Breast epithelium (tissue), 4 donors: ENCODE results near the gene UBLCP1. TPM values are rescaled to one million over a fixed set of nuclear protein-coding genes. Genes with fewer than 3 reads are reported as not detected.

Source experiments
- DNase-seq, 2 donors: peaks; one replicate each; pipeline ENCODE4 v3.0.0-alpha.2; 2019; ENCODE audit warnings: low spot score in 2 of 2
- H3K27ac ChIP-seq, 2 donors: fragments of 200-600 bp; sonication (generic) in 1 of 2; one replicate each; pipeline ENCODE4 v1.5.1; 2016 to 2019; ENCODE audit warnings: mild to moderate bottlenecking in 1 of 2
- H3K27me3 ChIP-seq, 2 donors: fragments of 200-600 bp; sonication (generic) in 1 of 2; one replicate each; pipeline versions ENCODE4 v1.5.1 to v1.6.0; 2017 to 2019; ENCODE audit warnings: control low read depth in 1 of 2, mild to moderate bottlenecking in 1 of 2
- H3K36me3 ChIP-seq: fragments of 200-600 bp; one replicate; pipeline ENCODE4 v1.5.1; 2019
- H3K4me1 ChIP-seq, 2 donors: fragments of 200-600 bp; sonication (generic); one replicate each; pipeline ENCODE4 v1.5.1; 2016 to 2019; ENCODE audit warnings: control low read depth in 1 of 2
- H3K4me3 ChIP-seq, 3 donors: fragments of 200-600 bp; sonication (generic); 1 replicate in 2 of 3; 2 replicates in 1 of 3; pipeline ENCODE4 v1.5.1; 2016 to 2019; ENCODE audit warnings: mild to moderate bottlenecking in 3 of 3, moderate library complexity in 2 of 3
- H3K9me3 ChIP-seq, 2 donors: fragments of 200-600 bp; sonication (generic) in 1 of 2; one replicate each; pipeline ENCODE4 v1.5.1; 2016 to 2019; ENCODE audit warnings: control low read depth in 1 of 2
- POLR2A ChIP-seq: fragments of 450-650 bp; IDR thresholded peaks from one replicate; pipeline ENCODE4 v1.6.1; 2016; ENCODE audit warnings: antibody characterized with exemption, mild to moderate bottlenecking, moderate library complexity
- POLR2AphosphoS5 ChIP-seq, 3 donors: sonication (generic); formaldehyde crosslinking; IDR thresholded peaks; one replicate each; pipeline ENCODE4 v1.6.1; 2017; ENCODE audit warnings: antibody characterized with exemption in 3 of 3
- intact Hi-C: fragments of 100-400 bp; cut with DNase I; formaldehyde crosslinking; loops from one replicate; pipeline ENCODE4 v1.15.1; 2023; ENCODE audit warnings: low total_unique reads
- total RNA-seq, 3 donors: library from RNA; depleted of rRNA; stranded (reverse); fragments of >200 nt; gene quantifications; one replicate each; pipeline ENCODE4 v1.1.0, GENCODE V29; 2016
- TF ChIP-seq, protein P1 (sequence below), 3 donors: fragments of 450-650 bp; IDR thresholded peaks; one replicate each; pipeline ENCODE4 v1.5.1; 2016 to 2017; ENCODE audit warnings: antibody characterized with exemption in 3 of 3, mild to moderate bottlenecking in 3 of 3, moderate library complexity in 3 of 3

UBLCP1 gene
- total RNA-seq, 3 donors from 2014 or later, result 17.0 to 29.5 (median 24.3) TPM

DNA sequence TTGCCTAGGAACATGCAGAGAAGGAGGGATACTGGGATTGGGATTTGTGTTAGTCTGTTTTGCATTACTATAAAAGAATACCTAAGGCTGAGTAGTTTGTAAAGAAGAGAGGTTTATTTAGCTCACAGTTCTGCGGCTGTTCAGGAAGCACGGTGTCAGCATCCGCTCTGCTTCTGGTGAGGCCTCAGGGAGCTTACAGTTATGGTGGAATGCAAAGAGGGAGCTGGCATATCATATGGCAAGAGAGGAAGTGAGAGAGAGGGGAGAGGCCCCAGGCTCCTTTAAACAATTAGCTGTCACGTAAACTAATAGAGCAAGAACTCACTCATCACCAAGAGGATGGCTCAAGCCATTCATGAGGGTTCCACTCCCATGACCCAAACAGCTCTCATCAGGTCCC, 40.2 kb downstream of the UBLCP1 start:
- no peak overlapping the region for H3K27ac ChIP-seq
- no peaks in the 10 kb centered on the region for H3K4me1 ChIP-seq
- TF ChIP-seq POLR2AphosphoS5 (IDR thresholded peaks at IDR 0.05), result no peak
- TF ChIP-seq POLR2A, result no peak
- TF ChIP-seq, protein P1, sequence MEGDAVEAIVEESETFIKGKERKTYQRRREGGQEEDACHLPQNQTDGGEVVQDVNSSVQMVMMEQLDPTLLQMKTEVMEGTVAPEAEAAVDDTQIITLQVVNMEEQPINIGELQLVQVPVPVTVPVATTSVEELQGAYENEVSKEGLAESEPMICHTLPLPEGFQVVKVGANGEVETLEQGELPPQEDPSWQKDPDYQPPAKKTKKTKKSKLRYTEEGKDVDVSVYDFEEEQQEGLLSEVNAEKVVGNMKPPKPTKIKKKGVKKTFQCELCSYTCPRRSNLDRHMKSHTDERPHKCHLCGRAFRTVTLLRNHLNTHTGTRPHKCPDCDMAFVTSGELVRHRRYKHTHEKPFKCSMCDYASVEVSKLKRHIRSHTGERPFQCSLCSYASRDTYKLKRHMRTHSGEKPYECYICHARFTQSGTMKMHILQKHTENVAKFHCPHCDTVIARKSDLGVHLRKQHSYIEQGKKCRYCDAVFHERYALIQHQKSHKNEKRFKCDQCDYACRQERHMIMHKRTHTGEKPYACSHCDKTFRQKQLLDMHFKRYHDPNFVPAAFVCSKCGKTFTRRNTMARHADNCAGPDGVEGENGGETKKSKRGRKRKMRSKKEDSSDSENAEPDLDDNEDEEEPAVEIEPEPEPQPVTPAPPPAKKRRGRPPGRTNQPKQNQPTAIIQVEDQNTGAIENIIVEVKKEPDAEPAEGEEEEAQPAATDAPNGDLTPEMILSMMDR (IDR thresholded peaks at IDR 0.05), result no peak
- H3K4me3 ChIP-seq, result no peak overlapping the region
- no peaks in the 10 kb centered on the region for H3K36me3 ChIP-seq
- no peak for DNase-seq
- intact Hi-C loops, result no loop called here
- peaks cover 9 to 18% of the 10 kb centered on the region in 2 donors for H3K9me3 ChIP-seq
- no peaks in the 10 kb centered on the region for H3K27me3 ChIP-seq

DNA sequence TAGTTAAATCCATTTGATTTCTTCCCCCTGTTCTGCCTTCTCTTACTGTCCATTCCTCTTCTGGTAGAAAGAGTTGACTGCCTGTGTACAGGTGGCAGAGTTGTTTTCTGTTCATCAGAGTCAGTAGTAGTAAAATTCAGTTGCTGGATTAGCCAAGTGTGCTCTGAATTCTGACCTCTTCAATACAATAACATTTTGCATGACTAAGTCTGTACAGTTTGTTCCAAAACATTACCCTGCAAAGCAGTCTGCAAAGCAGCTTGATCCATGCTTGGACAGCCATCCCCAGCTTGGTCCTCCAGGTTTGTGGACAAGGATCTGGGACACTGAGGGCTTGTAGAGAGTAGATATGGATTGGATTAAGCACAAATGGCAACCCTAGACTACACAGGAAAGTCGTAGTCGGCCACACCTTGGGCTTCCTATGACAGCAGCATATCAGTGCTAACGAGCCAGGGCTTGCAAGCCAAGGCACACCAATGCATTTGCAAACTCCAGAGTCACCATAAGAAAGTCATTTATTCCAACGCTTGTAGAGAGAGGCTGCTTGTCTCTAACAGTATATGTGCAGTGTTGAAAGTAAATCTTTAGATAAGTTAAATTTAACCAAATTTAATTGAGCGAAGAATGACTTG, 42.0 kb downstream of the UBLCP1 start:
- Histone ChIP-seq H3K27ac (no peak overlapping the region), H3K36me3 (no peaks in the 10 kb centered on the region), H3K9me3 (peaks cover 5 to 16% of the 10 kb centered on the region in 2 donors), H3K4me3 (no peak overlapping the region), H3K4me1 (no peaks in the 10 kb centered on the region), H3K27me3 (no peaks in the 10 kb centered on the region)
- no peak for DNase-seq
- no peak for TF ChIP-seq POLR2AphosphoS5 (IDR thresholded peaks at IDR 0.05)
- TF ChIP-seq, protein P1 (IDR thresholded peaks at IDR 0.05), result no peak
- TF ChIP-seq POLR2A, result no peak
- intact Hi-C loops, result no loop called here

DNA sequence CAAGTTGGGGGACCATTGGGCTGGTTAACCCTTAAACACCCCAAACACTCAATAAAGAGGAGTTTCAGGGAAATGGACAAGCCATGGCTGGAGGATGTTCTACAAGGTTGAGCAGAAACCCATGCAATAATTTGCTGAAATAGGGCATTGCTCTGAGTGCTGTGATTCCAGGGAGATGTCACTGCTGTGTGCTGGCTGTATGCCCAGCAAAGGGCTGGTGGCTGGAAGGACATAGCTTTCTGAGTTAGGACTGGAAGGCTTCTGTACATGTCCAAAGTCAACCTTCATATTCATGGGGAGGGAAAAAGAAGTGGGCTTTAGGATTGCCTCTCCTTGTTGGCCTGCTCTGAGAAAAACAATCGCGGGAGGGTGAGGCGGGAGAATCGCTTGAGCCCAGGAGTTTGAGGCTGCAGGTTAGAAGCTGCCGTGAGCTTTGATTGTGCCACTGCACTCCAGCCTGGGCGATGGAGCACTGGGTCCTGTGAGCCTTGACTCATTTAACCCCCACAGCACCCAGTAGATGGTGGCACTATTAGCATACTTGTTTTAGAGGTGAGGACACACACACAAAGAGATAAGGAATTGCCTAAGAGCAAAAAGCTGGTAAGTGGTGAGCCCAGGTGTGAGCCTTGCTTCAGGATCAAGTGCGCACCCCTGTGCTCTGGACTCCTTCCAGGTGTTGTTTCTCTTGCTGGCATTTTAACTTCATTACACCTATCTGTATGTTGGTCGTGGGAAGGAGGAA, 46.8 kb downstream of the UBLCP1 start:
- H3K27ac ChIP-seq, result no peak overlapping the region
- H3K27me3 ChIP-seq, result peaks cover 0 to 3% of the 10 kb centered on the region in 2 donors
- intact Hi-C loops, result no loop called here
- no peaks in the 10 kb centered on the region for H3K9me3 ChIP-seq
- no peaks in the 10 kb centered on the region for H3K36me3 ChIP-seq
- TF ChIP-seq POLR2AphosphoS5 (IDR thresholded peaks at IDR 0.05) (no peak), POLR2A (no peak)
- TF ChIP-seq, protein P1 (IDR thresholded peaks at IDR 0.05), result no peak
- DNase-seq, result no peak
- H3K4me3 ChIP-seq, result peak overlapping the region in 1 of 3 donors; percentile 24
- H3K4me1 ChIP-seq, result no peaks in the 10 kb centered on the region

DNA sequence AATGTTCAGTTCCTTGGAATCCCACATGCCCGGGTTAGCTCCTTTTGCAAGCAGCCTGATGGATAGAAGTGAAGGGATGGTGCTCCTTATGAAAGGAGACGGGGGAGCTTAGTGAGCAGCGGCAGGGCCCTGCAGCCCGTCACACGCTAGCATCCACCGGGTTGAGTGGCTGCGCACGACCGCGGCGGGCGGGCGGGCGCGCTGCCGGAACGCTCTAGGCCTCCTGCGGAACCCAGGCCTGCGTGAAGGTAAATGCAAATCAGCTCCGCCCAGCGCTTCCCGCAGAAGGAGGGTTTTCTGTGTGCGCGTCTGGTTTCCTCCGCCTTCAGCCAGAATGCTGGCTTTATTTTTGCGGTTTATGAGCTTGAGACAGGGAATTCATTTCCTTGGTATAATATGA, 47.4 kb downstream of the UBLCP1 start:
- no peak overlapping the region for H3K27ac ChIP-seq
- H3K36me3 ChIP-seq, result no peaks in the 10 kb centered on the region
- peaks cover 0 to 3% of the 10 kb centered on the region in 2 donors for H3K27me3 ChIP-seq
- TF ChIP-seq POLR2AphosphoS5 (IDR thresholded peaks at IDR 0.05) (no peak), POLR2A (no peak)
- TF ChIP-seq, protein P1 (IDR thresholded peaks at IDR 0.05), result no peak
- H3K4me1 ChIP-seq, result no peaks in the 10 kb centered on the region
- H3K9me3 ChIP-seq, result no peaks in the 10 kb centered on the region
- peak overlapping the region in 2 of 3 donors; percentile 24 to 54 for H3K4me3 ChIP-seq
- intact Hi-C loops, result no loop called here
- DNase-seq, result no peak

DNA sequence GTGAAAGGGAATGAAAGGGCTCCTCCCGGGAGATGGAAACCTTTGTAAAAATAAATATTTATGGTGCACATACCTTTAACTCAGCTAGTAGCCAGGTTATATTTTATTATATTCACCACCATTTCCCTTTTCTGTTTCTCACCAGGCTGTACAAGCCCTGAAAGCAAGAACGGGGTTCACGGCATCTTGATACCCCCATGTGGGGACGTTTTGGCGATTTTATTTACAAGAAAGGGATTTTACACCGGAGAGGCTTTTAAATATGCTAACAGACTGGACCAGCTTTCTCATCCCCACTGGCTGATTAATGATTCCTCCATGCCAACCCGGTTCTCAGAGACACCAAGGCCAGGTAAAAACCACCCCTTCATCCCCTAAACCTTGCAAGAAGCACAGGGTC, 48.0 kb downstream of the UBLCP1 start:
- peak overlapping the region in 2 of 3 donors; percentile 24 to 54 for H3K4me3 ChIP-seq
- no peaks in the 10 kb centered on the region for H3K36me3 ChIP-seq
- intact Hi-C loops, result no loop called here
- peaks cover 0 to 3% of the 10 kb centered on the region in 2 donors for H3K27me3 ChIP-seq
- no peak overlapping the region for H3K27ac ChIP-seq
- H3K9me3 ChIP-seq, result no peaks in the 10 kb centered on the region
- no peak for TF ChIP-seq POLR2A
- no peak for TF ChIP-seq POLR2AphosphoS5 (IDR thresholded peaks at IDR 0.05)
- TF ChIP-seq, protein P1 (IDR thresholded peaks at IDR 0.05), result no peak
- no peak for DNase-seq
- H3K4me1 ChIP-seq, result no peaks in the 10 kb centered on the region
